CD4-positive, alpha-beta T cell treated with Interleukin-15 for 4 hours (primary cell): ENCODE results near the gene PKP3.
"Not testable (repeated sequence)": the region's sequence is repeated elsewhere in the genome, so short reads cannot be mapped to it uniquely, and the experiment has no call there.

Experiments
- DNase-seq: peaks from one replicate; pipeline ENCODE4 v3.0.0-alpha.2; 2020; ENCODE audit warnings: low spot score

PKP3 gene

DNA sequence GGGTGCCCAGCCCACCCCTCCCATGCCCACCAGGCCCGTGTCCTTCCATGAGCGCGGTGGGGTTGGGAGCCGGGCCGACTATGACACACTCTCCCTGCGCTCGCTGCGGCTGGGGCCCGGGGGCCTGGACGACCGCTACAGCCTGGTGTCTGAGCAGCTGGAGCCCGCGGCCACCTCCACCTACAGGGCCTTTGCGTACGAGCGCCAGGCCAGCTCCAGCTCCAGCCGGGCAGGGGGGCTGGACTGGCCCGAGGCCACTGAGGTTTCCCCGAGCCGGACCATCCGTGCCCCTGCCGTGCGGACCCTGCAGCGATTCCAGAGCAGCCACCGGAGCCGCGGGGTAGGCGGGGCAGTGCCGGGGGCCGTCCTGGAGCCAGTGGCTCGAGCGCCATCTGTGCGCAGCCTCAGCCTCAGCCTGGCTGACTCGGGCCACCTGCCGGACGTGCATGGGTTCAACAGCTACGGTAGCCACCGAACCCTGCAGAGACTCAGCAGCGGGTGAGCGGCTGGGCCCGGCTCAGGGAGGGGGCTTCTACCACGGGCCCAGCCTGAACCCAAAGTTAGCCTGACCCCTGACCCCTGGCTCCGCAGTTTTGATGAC lies 3.0 kb downstream of the PKP3 start:
- DNase-seq, result peak; percentile 60

DNA sequence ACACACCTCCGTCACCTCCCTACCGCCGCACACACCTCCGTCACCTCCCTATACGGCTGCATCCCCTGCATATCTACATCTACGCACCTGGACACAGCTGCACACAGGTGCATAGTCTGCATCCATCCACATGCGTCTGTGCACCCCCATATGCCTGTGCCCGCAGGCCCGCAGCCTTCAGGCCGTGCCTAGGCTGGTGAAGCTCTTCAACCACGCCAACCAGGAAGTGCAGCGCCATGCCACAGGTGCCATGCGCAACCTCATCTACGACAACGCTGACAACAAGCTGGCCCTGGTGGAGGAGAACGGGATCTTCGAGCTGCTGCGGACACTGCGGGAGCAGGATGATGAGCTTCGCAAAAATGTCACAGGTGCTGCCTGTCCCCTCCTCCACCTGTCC lies 4.8 kb downstream of the PKP3 start:
- DNase-seq, result no peak

DNA sequence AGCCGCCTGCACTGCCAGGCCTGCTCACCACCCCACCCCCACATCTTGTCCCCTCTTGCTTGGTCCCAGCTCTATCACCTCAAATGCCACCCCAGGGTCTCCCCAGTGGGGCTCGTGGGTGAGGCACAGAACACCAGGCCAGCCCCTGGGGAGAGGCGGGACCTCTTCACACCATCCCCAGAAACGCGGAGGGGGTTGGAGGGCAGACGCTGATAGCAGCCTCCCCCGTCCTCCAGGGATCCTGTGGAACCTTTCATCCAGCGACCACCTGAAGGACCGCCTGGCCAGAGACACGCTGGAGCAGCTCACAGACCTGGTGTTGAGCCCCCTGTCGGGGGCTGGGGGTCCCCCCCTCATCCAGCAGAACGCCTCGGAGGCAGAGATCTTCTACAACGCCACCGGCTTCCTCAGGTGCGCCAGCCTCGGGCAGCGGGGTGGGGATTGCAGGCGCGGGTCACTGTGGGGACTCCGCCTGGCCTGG lies 5.8 kb downstream of the PKP3 start:
- DNase-seq, result no peak

DNA sequence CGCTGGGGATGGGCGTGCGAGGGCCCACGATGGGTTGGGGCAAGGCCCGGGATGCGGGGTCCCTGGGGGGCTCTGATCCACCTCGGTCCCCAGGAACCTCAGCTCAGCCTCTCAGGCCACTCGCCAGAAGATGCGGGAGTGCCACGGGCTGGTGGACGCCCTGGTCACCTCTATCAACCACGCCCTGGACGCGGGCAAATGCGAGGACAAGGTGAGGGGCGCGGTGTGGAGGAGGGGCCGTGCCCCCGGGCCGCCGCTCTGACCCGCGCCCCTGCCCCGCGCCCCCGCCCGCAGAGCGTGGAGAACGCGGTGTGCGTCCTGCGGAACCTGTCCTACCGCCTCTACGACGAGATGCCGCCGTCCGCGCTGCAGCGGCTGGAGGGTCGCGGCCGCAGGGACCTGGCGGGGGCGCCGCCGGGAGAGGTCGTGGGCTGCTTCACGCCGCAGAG lies 6.3 kb downstream of the PKP3 start:
- no peak for DNase-seq

DNA sequence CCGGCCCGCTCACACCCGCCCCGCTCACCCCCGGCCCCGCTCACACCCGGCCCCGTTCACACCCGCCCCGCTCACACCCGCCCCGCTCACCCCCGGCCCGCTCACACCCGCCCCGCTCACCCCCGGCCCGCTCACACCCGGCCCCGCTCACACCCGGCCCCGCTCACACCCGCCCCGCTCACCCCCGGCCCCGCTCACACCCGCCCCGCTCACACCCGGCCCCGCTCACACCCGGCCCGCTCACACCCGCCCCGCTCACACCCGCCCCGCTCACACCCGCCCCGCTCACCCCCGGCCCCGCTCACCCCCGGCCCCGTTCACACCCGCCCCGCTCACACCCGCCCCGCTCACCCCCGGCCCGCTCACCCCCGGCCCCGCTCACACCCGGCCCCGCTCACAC lies 7.2 kb downstream of the PKP3 start:
- not testable (repeated sequence) for DNase-seq

DNA sequence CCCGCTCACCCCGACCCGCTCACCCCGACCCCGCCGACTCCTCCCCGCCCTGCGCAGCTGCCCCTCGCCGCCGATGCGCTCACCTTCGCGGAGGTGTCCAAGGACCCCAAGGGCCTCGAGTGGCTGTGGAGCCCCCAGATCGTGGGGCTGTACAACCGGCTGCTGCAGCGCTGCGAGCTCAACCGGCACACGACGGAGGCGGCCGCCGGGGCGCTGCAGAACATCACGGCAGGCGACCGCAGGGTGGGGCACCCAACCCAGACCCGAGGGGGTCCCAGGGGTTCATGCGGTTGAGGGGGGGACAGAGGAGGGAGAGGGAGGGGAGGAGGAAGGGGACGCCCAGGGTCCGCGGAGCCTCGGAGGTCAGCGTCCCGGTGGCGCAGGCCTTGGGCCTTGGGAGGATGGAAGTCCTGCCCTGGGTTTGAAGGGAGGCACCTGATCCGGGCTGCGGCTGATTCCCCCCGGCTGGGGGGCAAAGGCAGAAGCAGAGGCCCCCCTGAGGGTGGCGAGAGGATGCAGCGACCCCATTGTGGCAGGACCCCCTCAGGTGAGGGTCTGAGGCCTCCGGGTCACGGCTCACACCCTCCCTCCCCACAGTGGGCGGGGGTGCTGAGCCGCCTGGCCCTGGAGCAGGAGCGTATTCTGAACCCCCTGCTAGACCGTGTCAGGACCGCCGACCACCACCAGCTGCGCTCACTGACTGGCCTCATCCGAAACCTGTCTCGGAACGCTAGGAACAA lies 9.2 kb downstream of the PKP3 start:
- no peak for DNase-seq

DNA sequence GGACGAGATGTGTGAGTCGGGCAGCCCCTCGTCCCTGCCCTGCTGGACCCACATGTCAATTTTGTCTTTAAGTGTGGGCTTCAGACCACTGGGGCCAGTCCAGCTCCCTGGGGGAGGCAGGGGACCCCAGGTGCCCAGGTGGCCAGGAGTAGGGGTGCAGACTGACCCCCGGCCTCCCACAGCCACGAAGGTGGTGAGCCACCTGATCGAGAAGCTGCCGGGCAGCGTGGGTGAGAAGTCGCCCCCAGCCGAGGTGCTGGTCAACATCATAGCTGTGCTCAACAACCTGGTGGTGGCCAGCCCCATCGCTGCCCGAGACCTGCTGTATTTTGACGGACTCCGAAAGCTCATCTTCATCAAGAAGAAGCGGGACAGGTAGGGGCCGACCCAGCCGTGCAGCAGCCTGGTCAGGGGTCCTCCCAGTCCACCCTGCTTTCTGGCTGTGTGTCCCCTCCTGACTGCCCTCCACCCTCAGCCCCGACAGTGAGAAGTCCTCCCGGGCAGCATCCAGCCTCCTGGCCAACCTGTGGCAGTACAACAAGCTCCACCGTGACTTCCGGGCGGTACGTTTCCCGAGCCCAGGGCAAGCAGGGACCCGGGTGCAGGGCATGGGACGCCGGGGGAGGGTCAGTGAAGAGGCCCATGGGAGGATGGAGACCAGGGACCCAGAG lies 9.9 kb downstream of the PKP3 start:
- DNase-seq, result no peak

DNA sequence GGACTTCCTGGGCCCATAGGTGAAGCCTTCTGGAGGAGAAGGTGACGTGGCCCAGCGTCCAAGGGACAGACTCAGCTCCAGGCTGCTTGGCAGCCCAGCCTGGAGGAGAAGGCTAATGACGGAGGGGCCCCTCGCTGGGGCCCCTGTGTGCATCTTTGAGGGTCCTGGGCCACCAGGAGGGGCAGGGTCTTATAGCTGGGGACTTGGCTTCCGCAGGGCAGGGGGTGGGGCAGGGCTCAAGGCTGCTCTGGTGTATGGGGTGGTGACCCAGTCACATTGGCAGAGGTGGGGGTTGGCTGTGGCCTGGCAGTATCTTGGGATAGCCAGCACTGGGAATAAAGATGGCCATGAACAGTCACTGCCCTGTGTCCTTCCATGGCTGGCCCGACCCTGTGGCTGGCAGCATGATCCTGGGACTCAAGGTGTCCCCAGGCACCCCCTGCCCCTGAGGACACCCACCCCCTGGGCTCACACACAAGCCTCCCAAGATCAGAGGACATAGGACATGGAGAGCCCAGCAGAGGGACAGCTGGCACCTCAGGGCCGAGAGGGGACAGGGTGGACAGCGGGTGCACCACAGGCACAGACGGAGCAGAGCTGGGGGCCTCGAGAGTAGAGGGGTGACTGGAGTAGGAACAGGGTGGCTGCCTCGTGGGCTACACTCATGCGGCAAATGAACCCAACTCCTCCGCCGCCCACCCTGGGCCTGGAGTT lies 10.7 kb downstream of the PKP3 start:
- DNase-seq, result no peak

DNA sequence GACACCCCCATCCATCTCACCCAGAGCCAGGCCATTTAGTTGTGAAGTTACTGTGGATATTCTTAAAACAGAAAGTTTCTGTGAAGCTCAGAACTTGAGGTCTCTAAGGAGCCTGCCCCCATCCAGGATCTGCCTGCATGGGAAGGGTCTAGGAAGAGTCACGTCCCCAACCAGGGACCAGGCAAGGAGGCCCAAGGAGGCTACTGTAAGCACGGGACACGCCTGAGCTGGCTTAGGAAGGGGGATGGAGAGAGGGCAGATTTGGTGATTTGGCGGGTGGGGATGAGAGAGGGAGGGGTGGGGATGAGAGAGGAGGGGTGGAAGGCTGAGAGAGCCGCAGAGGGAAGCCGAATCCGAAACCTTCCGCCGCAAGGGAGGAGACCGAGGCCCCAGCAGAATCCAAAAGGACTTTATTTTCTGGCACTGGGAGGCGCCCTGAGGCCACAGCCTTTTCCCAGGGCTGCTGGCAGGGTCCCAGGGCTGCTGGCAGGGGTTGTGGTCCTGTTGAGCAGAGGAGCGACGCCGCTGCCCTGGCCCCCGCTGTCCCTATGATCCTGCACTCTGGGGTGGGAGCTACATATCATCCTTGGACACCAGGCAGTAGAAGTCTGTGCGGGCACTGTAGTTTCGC lies 11.4 kb downstream of the PKP3 start:
- DNase-seq, result no peak

DNA sequence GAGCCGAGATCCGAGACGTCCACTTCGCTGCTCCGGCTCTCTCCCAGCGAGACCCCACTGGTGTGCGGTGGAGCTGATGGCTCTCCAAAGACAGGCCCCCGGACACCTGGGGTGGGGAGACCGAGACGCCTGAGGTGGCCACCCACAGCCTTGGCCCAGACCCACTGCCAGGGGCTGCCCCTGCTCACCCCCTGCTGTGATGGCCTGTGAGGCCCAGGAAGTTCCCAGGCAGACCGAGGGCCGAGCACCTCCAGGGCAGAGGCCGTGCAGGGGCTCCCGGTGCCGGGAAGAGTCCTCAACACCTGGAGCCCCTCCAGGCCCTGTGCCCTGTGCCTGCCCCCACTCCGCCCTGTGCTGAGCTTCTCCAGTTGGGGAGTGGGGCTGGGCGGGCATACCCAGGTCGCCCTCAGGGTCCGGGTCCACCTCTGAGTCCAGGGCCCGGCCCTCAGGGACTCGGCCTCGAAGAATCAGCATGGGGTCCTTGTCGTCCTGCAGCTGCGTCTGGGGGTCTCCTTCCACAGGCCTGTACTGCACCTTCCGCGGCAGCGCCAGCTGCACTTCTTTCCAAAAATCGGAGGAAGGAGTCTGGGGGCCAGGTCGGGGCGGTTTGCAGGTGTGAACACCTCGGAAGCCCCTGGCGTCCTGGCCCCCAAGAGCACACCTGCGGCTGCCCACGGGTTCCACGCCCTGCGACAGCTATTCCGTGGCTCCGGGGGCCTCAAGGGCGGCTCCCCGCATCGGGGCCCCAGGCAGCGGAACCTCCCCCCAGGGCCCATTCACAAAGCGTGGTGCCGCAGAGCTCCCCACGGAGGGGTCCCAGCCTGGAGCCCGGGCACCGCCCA lies 12.2 kb downstream of the PKP3 start:
- DNase-seq, result no peak

DNA sequence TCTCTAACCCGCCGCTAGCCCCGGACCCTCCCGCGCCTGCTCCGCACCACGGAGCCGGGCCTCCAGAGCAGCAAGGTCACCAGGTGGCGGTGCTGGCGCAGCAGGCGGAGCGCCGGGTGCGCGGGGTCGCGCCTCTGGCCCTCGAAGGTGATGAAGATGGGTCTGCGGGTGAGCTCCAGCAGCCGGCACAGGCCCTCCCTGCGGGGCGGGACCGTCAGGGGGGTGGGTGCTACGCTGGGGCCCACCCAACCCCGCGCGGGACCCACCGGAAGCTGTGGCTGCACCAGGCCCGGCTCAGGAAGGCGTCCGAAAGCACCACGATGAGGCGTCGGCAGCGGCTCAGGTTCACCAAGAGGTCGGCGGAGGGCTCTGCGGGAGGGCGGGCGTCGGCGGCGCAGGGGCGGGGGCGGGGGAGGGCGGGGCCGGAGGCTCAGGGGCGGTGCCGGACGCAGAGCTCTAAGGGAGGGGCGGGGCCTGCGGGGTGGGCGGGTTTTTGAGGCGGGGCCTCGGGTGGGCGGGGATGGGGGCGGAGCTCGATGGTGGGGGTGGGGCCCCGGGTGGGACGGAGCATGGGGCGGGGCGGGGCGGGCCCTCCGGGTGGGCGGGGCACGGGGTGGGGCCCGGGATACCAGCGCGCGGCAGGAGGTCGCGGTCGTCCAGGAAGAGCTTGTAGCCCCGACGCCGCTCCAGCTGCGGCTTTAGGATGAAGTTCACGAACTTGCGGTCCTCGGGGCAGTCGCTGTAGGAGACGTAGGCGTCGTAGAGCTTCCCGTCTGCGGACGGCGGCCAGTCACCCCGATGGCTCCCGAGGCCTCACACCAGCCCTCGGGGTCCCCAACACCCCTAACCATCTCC lies 13.0 kb downstream of the PKP3 start:
- peak; percentile 92 for DNase-seq

DNA sequence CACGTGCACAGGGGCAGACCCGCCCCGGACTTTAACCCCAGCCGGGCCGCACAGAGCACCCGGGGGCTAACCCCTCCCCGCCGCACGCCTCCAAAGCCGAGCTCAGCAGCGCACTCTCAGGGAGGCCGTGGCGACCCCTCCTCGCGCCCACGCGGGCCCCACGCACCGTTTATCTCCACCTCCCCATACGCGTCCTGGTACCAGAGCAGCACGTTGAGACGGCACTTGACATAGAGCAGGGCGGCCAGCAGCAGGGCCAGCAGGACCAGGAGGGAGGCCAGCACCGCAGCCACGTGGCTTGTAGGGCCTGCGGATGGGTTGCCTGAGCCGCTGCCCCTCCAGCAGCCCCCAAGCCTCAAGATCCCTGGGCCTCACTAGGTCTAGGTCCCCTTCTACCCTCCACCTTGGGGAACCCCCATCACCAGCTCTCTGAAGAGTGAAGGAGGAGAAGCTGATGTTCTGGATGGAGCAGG lies 13.7 kb downstream of the PKP3 start:
- DNase-seq, result no peak

DNA sequence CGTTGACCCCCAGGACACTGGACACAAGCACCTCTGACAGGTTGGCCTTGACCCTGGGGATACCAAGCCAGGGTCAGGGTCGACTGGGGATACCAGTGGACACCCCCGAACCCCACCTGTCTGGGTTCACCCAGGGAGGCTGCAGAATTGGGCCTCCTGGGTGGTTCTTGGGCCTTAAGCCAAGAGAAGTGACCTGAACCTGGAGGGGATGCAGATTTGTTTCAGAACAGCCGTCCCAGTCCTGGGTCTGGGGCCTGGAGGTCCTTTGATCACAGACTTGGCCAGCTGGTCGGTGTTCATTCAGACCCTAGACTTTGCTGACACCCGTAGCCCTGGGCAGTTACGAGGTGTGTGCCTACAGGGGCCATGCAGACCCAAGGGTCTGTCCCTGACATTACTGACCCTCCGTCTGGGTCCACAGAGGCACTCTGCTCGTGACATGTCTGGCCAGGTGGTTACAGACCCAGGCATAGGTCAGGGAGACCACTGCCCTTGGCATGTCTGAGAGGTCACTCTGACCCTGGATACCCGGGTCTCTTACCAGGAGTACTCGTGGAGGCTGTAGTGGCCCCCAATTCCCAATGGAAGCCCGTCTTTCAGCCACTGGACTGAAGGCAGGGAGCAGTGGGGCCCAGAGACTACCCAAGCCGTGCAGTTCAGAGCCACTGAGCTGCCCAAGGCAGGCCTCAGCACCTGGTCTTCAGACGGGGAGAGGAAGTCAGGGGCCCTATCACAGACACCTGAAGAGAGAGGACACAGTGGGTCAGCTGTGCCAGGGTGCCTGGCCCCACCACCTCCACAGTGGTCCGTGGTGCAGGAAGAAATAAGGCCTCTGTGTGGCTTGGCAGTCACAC lies 14.4 kb downstream of the PKP3 start:
- no peak for DNase-seq

DNA sequence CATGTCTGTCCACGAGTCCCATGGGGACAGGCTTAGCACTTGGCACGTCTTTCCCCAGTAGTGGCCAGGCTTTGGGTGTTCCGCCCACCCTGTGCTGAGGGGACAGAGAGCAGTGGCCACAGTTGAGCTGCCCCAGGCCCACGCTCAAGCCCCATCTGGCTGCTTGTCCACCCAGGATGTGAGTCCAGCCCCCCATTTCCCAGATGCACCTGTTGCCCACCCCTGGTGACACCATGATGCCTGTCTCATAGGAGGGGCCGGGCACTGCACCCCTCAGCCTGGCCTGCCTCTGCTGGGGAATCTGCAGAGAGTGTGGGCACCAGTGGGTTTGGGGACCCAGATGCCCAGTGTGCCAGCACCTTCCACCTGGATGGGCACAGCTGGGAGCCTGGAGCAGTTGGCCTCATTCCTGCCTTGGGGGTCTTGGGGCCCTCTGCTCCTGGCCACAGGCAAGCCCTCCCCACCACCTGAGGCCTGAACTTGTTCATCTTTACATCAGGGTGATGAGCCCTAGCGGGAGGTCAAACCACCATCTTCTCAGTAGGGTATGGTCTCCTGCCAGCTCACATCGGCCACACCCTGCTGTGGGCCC lies 15.1 kb downstream of the PKP3 start:
- no peak for DNase-seq

DNA sequence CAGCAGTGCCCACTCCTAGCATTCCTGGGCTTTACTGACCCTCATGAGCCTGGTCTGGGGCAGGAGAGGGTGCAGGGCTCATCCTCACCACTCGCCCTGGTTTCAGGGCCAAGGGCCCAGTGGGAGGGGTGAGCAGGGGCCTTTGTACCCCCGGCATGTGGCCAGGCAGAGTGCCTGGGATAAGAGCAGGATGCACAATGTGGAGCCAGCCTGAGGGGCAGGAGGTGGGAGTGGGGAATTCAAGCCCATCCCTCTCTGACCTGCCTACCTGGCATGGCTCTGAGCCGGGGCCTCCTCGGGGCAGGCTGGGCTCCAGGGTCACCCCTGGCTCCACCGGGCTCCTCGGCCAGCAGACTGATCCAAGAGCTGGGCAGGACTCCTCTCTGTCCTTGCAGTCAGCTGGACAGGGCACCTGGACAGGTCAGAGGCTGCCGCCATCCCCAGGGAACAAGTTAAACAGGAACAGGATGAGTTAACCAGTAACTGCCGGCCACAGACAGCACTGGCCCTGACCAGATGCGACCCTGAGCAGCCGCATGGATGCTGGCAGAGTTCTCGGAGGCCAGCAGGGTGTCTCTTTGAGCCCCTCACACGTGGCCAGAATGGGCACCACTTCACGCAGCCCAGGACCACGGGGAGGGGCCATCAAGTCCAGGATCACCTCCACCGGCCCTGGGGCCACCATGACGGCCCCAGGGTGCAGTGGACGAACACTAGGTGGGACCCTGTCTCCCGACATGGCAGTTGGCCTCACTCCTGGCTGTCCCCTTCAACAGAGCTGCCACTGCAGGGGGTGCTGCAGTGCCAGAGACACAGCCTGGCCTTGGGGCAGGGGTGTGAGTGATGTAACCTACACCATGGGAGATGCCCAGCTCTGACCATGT lies 15.8 kb downstream of the PKP3 start:
- DNase-seq, result no peak

DNA sequence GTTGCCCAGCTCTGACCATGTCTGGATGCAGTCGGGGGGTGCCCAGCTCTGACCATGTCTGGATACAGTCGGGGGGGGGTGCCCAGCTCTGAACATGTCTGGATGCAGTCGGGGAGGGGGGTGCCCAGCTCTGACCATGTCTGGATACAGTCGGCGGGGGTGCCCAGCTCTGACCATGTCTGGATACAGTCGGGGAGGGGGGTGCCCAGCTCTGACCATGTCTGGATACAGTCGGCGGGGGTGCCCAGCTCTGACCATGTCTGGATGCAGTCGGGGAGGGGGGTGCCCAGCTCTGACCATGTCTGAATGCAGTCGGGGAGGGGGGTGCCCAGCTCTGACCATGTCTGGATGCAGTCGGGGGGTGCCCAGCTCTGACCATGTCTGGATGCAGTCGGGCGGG lies 16.7 kb downstream of the PKP3 start:
- not testable (repeated sequence) for DNase-seq

DNA sequence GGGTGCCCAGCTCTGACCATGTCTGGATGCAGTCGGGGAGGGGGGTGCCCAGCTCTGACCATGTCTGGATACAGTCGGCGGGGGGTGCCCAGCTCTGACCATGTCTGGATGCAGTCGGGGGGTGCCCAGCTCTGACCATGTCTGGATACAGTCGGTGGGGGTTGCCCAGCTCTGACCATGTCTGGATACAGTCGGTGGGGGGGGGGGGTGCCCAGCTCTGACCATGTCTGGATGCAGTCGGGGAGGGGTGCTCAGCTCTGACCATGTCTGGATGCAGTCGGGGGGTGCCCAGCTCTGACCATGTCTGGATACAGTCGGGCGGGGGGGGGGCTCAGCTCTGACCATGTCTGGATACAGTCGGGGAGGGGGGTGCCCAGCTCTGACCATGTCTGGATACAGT lies 17.5 kb downstream of the PKP3 start:
- DNase-seq, result not testable (repeated sequence)
